Measurements from ENCODE around the gene ZNF862. TPM values are rescaled to one million over a fixed set of nuclear protein-coding genes. Genes with fewer than 3 reads are reported as not detected.

ZNF862 gene
- total and polyA plus RNA-seq, 10 of the 15 experiments (the other 5 are each of a cell fraction or from before 2014, with no cell fraction given) = 0.49 to 7.7 (median 3.5) TPM

DNA sequence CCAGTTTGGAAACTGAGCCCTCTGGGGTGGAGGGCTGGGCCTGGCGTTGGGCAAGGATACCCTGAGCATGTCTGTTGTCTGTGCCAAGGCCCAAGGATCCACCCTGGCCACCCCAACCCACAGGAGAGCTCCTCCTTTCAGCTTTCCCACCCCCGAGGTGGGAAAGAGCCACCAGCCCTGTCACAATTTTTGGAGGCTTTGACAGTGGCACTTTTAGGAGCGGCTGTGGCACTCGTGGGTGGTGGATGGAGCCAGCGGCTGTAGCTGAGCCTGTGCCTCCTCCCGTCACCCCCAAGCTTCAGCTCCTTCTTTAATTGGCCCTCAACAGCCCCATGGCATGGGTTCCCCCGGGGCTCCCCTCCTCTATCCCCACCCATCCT, 18.2 kb upstream of the ZNF862 start:
- in situ Hi-C loops (cut with MboI) (no loop called here), intact Hi-C loops (cut with micrococcal nuclease; ENCODE audit: unreplicated experiment) (no loop called here)
- DNase-seq (ENCODE audit: low read depth, low spot score) (no peak), ATAC-seq (no peak), FAIRE-seq (no peak)
- H3K79me2 ChIP-seq (ENCODE audit: control insufficient read depth, insufficient read depth, low read length) = no peaks in the 10 kb centered on the region
- no peaks in the 10 kb centered on the region for H3K4me1 ChIP-seq (ENCODE audit: control insufficient read depth, insufficient read depth, low read length)
- ChIA-PET RAD21 (ENCODE audit: unreplicated experiment) (no interaction called here), SMC1A (ENCODE audit: uncharacterized antibody, unreplicated experiment) (no interaction called here), CTCF (no interaction called here), POLR2A (no interaction called here)
- 15% methylated on average over 7 of the region's 7 CpGs for WGBS (ENCODE audit: insufficient coverage, insufficient replicate concordance, low lambda C conversion rate, missing lambda C conversion rate)
- no peak overlapping the region for H3K27ac ChIP-seq (ENCODE audit: control insufficient read depth, insufficient read depth)
- no peaks in the 10 kb centered on the region for H3K36me3 ChIP-seq (ENCODE audit: control insufficient read depth in 2 of 2, insufficient read depth in 2 of 2, low read length in 1 of 2)
- H3K9ac ChIP-seq (ENCODE audit: control insufficient read depth, insufficient read depth, low read length) = no peak overlapping the region
- no peak overlapping the region for H2AFZ ChIP-seq (ENCODE audit: control insufficient read depth, low read depth, low read length)
- TF ChIP-seq GABPA (IDR thresholded peaks at IDR 0.05; ENCODE audit: low read depth) (no peak), CBX5 (IDR thresholded peaks at IDR 0.05; ENCODE audit: low read depth) (no peak), TBL1XR1 (IDR thresholded peaks at IDR 0.05; ENCODE audit: low read depth, low read length) (no peak), CBFB (IDR thresholded peaks at IDR 0.05; ENCODE audit: low read depth) (no peak)
- TF ChIP-seq, protein P1, sequence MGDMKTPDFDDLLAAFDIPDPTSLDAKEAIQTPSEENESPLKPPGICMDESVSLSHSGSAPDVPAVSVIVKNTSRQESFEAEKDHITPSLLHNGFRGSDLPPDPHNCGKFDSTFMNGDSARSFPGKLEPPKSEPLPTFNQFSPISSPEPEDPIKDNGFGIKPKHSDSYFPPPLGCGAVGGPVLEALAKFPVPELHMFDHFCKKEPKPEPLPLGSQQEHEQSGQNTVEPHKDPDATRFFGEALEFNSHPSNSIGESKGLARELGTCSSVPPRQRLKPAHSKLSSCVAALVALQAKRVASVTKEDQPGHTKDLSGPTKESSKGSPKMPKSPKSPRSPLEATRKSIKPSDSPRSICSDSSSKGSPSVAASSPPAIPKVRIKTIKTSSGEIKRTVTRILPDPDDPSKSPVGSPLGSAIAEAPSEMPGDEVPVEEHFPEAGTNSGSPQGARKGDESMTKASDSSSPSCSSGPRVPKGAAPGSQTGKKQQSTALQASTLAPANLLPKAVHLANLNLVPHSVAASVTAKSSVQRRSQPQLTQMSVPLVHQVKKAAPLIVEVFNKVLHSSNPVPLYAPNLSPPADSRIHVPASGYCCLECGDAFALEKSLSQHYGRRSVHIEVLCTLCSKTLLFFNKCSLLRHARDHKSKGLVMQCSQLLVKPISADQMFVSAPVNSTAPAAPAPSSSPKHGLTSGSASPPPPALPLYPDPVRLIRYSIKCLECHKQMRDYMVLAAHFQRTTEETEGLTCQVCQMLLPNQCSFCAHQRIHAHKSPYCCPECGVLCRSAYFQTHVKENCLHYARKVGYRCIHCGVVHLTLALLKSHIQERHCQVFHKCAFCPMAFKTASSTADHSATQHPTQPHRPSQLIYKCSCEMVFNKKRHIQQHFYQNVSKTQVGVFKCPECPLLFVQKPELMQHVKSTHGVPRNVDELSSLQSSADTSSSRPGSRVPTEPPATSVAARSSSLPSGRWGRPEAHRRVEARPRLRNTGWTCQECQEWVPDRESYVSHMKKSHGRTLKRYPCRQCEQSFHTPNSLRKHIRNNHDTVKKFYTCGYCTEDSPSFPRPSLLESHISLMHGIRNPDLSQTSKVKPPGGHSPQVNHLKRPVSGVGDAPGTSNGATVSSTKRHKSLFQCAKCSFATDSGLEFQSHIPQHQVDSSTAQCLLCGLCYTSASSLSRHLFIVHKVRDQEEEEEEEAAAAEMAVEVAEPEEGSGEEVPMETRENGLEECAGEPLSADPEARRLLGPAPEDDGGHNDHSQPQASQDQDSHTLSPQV (IDR thresholded peaks at IDR 0.05) = no peak
- no peak overlapping the region for H3K4me3 ChIP-seq
- H3K4me2 ChIP-seq (ENCODE audit: control insufficient read depth, insufficient read depth) = no peak overlapping the region
- H3K9me3 ChIP-seq (replicated peaks; ENCODE audit: control insufficient read depth, insufficient read depth, low read length) = no peaks in the 10 kb centered on the region
- no peaks in the 10 kb centered on the region for H4K20me1 ChIP-seq (ENCODE audit: control insufficient read depth, insufficient read depth)
- no peaks in the 10 kb centered on the region; a peak in 2 of 4 replicates for H3K27me3 ChIP-seq (replicated peaks in 1 of 2; ENCODE audit: control insufficient read depth in 2 of 2, insufficient read depth in 2 of 2, low read length in 1 of 2)
- BruUV-seq (replicated peaks) = no TSS peak

Data from GM12878 (cell line).